H1 (cell line): Measurements from ENCODE around the gene CDKN1B. TPM values are rescaled to one million over a fixed set of nuclear protein-coding genes. Genes with fewer than 3 reads are reported as not detected.

Experiments used
- CTCF ChIA-PET: fragments of 300-600 bp; sonication (Branson Sonifier 250); formaldehyde crosslinking; loops from one replicate; lab custom pipeline; 2021; ENCODE audit not compliant: partially characterized antibody; lab: Charles Lee
- POLR2A ChIA-PET: fragments of 300-600 bp; sonication (Branson Sonifier 250); formaldehyde crosslinking; loops from one replicate; lab custom pipeline; 2021; ENCODE audit warnings: inconsistent platforms; ENCODE audit not compliant: partially characterized antibody; lab: Charles Lee
- DNase-seq, 2 experiments: peaks; one replicate each; pipeline versions ENCODE4 v3.0.0 to v3.0.0-alpha.2; 2010 to 2022; ENCODE audit warnings: low spot score in 2 of 2, low read depth in 1 of 2, mixed read lengths in 1 of 2
- FAIRE-seq: peaks from 2 replicates; lab custom pipeline; 2011; peaks lifted over from hg19 to GRCh38; lab: Jason Lieb, UNC
- H2AFZ ChIP-seq: 2 replicates; pipeline ENCODE4 v1.8.1; 2012; ENCODE audit warnings: low read length, inconsistent platforms
- H2AK5ac ChIP-seq: 2 replicates; pipeline ENCODE4 v1.6.1; 2013; ENCODE audit warnings: low read depth, low read length
- H2BK120ac ChIP-seq: replicated peaks from 2 replicates; pipeline ENCODE3; 2013; ENCODE audit warnings: low read depth, low read length, inconsistent platforms
- H2BK12ac ChIP-seq: 2 replicates; pipeline ENCODE4 v1.6.1; 2013; ENCODE audit warnings: low read depth, low read length
- H2BK15ac ChIP-seq: 2 replicates; pipeline ENCODE4 v1.6.1; 2013; ENCODE audit warnings: low read length
- H2BK20ac ChIP-seq: 2 replicates; pipeline ENCODE4 v1.6.1; 2013; ENCODE audit warnings: low read length
- H2BK5ac ChIP-seq: 2 replicates; pipeline ENCODE4 v1.6.1; 2013; ENCODE audit warnings: low read depth, low read length
- H3K14ac ChIP-seq: 2 replicates; pipeline ENCODE4 v1.6.1; 2013; ENCODE audit warnings: inconsistent platforms; ENCODE audit not compliant: insufficient read length
- H3K18ac ChIP-seq: 2 replicates; pipeline ENCODE4 v1.6.1; 2013; ENCODE audit warnings: low read length; ENCODE audit errors: extremely low read depth
- H3K23ac ChIP-seq: 2 replicates; pipeline ENCODE4 v1.6.1; 2013; ENCODE audit warnings: inconsistent platforms; ENCODE audit not compliant: insufficient read length
- H3K23me2 ChIP-seq: 2 replicates; pipeline ENCODE4 v1.6.1; 2013; ENCODE audit warnings: low read depth, low read length
- H3K27ac ChIP-seq: 2 replicates; pipeline ENCODE4 v1.6.1; 2011; ENCODE audit warnings: low read depth, low read length, inconsistent platforms
- H3K27me3 ChIP-seq, 4 experiments: replicated peaks in 1 of 4; 1 replicate in 1 of 4; 2 replicates in 3 of 4; pipeline versions ENCODE4 v1.6.1 to v1.8.1; 2011 to 2013; ENCODE audit warnings: low read length in 3 of 4, mild to moderate bottlenecking in 3 of 4, inconsistent platforms in 2 of 4, mixed read lengths in 2 of 4, moderate library complexity in 1 of 4; ENCODE audit not compliant: control insufficient read depth in 3 of 4, insufficient read depth in 3 of 4; ENCODE audit errors: extremely low read depth in 1 of 4
- H3K36me3 ChIP-seq, 4 experiments: 2 replicates each; pipeline versions ENCODE4 v1.6.1 to v1.8.1; 2011 to 2013; ENCODE audit warnings: mild to moderate bottlenecking in 4 of 4, low read length in 3 of 4, moderate library complexity in 2 of 4, control low read depth in 1 of 4, inconsistent platforms in 1 of 4; ENCODE audit not compliant: insufficient read depth in 4 of 4, control insufficient read depth in 2 of 4
- H3K4ac ChIP-seq: replicated peaks from 2 replicates; pipeline ENCODE3; 2013; ENCODE audit warnings: low read length, low read depth, mixed read lengths, inconsistent platforms; ENCODE audit not compliant: insufficient read length
- H3K4me1 ChIP-seq, 4 experiments: replicated peaks in 1 of 4; 1 replicate in 1 of 4; 2 replicates in 3 of 4; pipeline versions ENCODE4 v1.6.1 to v1.8.1; 2011 to 2013; ENCODE audit warnings: low read length in 3 of 4, inconsistent platforms in 2 of 4, mixed read lengths in 1 of 4; ENCODE audit not compliant: insufficient read depth in 4 of 4, control insufficient read depth in 3 of 4
- H3K4me2 ChIP-seq, 2 experiments: 2 replicates each; pipeline versions ENCODE4 v1.6.1 to v1.8.1; 2011 to 2013; ENCODE audit warnings: low read depth in 2 of 2, low read length in 2 of 2, control low read depth in 1 of 2, inconsistent platforms in 1 of 2, mild to moderate bottlenecking in 1 of 2; ENCODE audit not compliant: insufficient read depth in 1 of 2
- H3K4me3 ChIP-seq, 4 experiments: fragments of 200-600, 300-600 bp in 1 of 4; sonication (generic), shearing (Covaris generic), sonication (Bioruptor Twin) in 1 of 4; 2 replicates each; pipeline versions ENCODE4 v1.5.1 to v1.8.1; 2011 to 2016; ENCODE audit warnings: low read length in 4 of 4, low read depth in 3 of 4, control low read depth in 2 of 4, inconsistent platforms in 2 of 4, mild to moderate bottlenecking in 2 of 4, mixed read lengths in 1 of 4, moderate library complexity in 1 of 4; ENCODE audit not compliant: insufficient read depth in 2 of 4; ENCODE audit errors: extremely low read depth in 1 of 4
- H3K56ac ChIP-seq: replicated peaks from 2 replicates; pipeline ENCODE3; 2013; ENCODE audit warnings: low read depth, mild to moderate bottlenecking, mixed read lengths, low read length, inconsistent platforms; ENCODE audit not compliant: insufficient read length
- H3K79me1 ChIP-seq: 2 replicates; pipeline ENCODE4 v1.6.1; 2013; ENCODE audit warnings: low read depth, low read length, control low read depth
- H3K79me2 ChIP-seq, 2 experiments: 2 replicates each; pipeline versions ENCODE4 v1.6.1 to v1.8.1; 2012 to 2013; ENCODE audit warnings: low read length in 2 of 2, mild to moderate bottlenecking in 2 of 2, inconsistent platforms in 1 of 2; ENCODE audit not compliant: insufficient read depth in 2 of 2, control insufficient read depth in 1 of 2
- H3K9ac ChIP-seq, 4 experiments: replicated peaks in 1 of 4; 1 replicate in 1 of 4; 2 replicates in 3 of 4; pipeline versions ENCODE4 v1.6.1 to v1.8.1; 2011 to 2013; ENCODE audit warnings: low read depth in 3 of 4, low read length in 3 of 4, control low read depth in 2 of 4, mild to moderate bottlenecking in 2 of 4, moderate library complexity in 2 of 4, inconsistent platforms in 1 of 4; ENCODE audit errors: extremely low read depth in 1 of 4
- H3K9me3 ChIP-seq, 2 experiments: 2 replicates each; pipeline versions ENCODE4 v1.6.1 to v1.8.1; 2012 to 2013; ENCODE audit warnings: mild to moderate bottlenecking in 2 of 2, moderate library complexity in 2 of 2, control low read depth in 1 of 2, inconsistent platforms in 1 of 2, low read depth in 1 of 2, low read length in 1 of 2, mixed read lengths in 1 of 2; ENCODE audit not compliant: insufficient read depth in 2 of 2
- H4K20me1 ChIP-seq, 2 experiments: replicated peaks in 1 of 2; 2 replicates each; pipeline versions ENCODE3 to v1.8.1; 2011 to 2013; ENCODE audit warnings: inconsistent platforms in 2 of 2, low read length in 2 of 2, mild to moderate bottlenecking in 1 of 2; ENCODE audit not compliant: insufficient read depth in 2 of 2, control insufficient read depth in 1 of 2
- H4K5ac ChIP-seq: 2 replicates; pipeline ENCODE4 v1.6.1; 2013; ENCODE audit warnings: low read length, low read depth, mixed read lengths, inconsistent platforms; ENCODE audit not compliant: insufficient read length
- H4K8ac ChIP-seq: 2 replicates; pipeline ENCODE4 v1.8.0; 2013; ENCODE audit warnings: mild to moderate bottlenecking, moderate library complexity, low read length, inconsistent platforms; ENCODE audit not compliant: insufficient read depth; ENCODE audit errors: extremely low read depth
- H4K91ac ChIP-seq: replicated peaks from 2 replicates; pipeline ENCODE3; 2013; ENCODE audit warnings: low read length, mixed read lengths, inconsistent platforms; ENCODE audit not compliant: insufficient read length
- BACH1 ChIP-seq: IDR thresholded peaks from 2 replicates; pipeline ENCODE4 v1.6.1; 2012; ENCODE audit warnings: low read length, improper control_type of control experiment
- CBX5 ChIP-seq: fragments of 300-800, 300-1000 bp; sonication (generic); IDR thresholded peaks from 2 replicates; pipeline ENCODE4 v1.7.1; 2016; ENCODE audit warnings: antibody characterized with exemption, low read length, low read depth
- CBX8 ChIP-seq: fragments of 300-800, 300-1000 bp; sonication (generic); IDR thresholded peaks from 2 replicates; pipeline ENCODE4 v1.7.1; 2016; ENCODE audit warnings: low read depth, low read length, borderline replicate concordance
- CEBPB ChIP-seq: IDR thresholded peaks from 2 replicates; pipeline ENCODE4 v1.6.1; 2012; ENCODE audit warnings: low read depth, low read length
- FOSL1 ChIP-seq: IDR thresholded peaks from 2 replicates; pipeline ENCODE4 v1.6.1; 2011; ENCODE audit warnings: mild to moderate bottlenecking, low read depth, low read length, moderate library complexity; ENCODE audit not compliant: insufficient read depth
- RNF2 ChIP-seq: fragments of 200-900, 300-1000 bp; sonication (generic); IDR thresholded peaks from 2 replicates; pipeline ENCODE4 v1.7.1; 2016; ENCODE audit warnings: borderline replicate concordance, low read depth, mild to moderate bottlenecking, antibody characterized with exemption, low read length; ENCODE audit not compliant: poor library complexity, severe bottlenecking; ENCODE audit errors: missing control alignments
- SIN3A ChIP-seq, 2 experiments: IDR thresholded peaks in 1 of 2; conservative IDR thresholded peaks in 1 of 2; 2 replicates each; pipeline ENCODE4 v1.6.1; 2011 to 2012; ENCODE audit warnings: low read length in 2 of 2, improper control_type of control experiment in 1 of 2, low read depth in 1 of 2, mild to moderate bottlenecking in 1 of 2
- SRF ChIP-seq: IDR thresholded peaks from 2 replicates; pipeline ENCODE4 v1.6.1; 2011; ENCODE audit warnings: mild to moderate bottlenecking, low read depth, low read length, moderate library complexity
- TBP ChIP-seq: IDR thresholded peaks from 2 replicates; pipeline ENCODE4 v1.6.1; 2011; ENCODE audit warnings: low read depth, low read length, improper control_type of control experiment
- YY1 ChIP-seq: IDR thresholded peaks from 2 replicates; pipeline ENCODE4 v1.6.1; 2011; ENCODE audit warnings: low read depth, mild to moderate bottlenecking, low read length
- WGBS, 2 experiments: shearing (Covaris generic) in 1 of 2; methylation state at CpG; one replicate each; pipeline versions ENCODE4 v1.1.6 to v1.1.7; 2013 to 2015; ENCODE audit warnings: low lambda C conversion rate in 2 of 2, mixed read lengths in 2 of 2, inconsistent platforms in 1 of 2, low coverage in 1 of 2, missing lambda C conversion rate in 1 of 2; ENCODE audit not compliant: insufficient replicate concordance in 2 of 2, insufficient coverage in 1 of 2, insufficient read length in 1 of 2; ENCODE audit errors: extremely low coverage in 1 of 2, missing lambda C conversion rate in 1 of 2; 5-methylcytosine and 5-hydroxymethylcytosine counted together
- polyA plus RNA-seq, 7 experiments: library from polyadenylated mRNA; depleted of rRNA in 3 of 7; stranded (reverse) in 5 of 7; unstranded in 2 of 7; fragments of >200 nt in 5 of 7; fragments of 200-250 nt in 2 of 7; gene quantifications; 1 replicate in 5 of 7; 2 replicates in 1 of 7; 4 replicates in 1 of 7; pipeline versions ENCODE4 v1.2.1 to v1.2.3, GENCODE V29; 2011 to 2013; ENCODE audit warnings: missing spikeins in 2 of 7, mixed read lengths in 2 of 7
- total RNA-seq: library from RNA; stranded (reverse); fragmentation: NEBNext Ultra II Directional; extraction: Animal tissue kit (Norgen Biotek cat#: 25700); gene quantifications from 2 replicates; pipeline ENCODE4 v1.2.1, GENCODE V29; 2021

Gene CDKN1B
- total and polyA plus RNA-seq, 2 of the 8 experiments (the other 6 are each of a cell fraction or from before 2014, with no cell fraction given): 6.5 to 27.2 TPM

DNA sequence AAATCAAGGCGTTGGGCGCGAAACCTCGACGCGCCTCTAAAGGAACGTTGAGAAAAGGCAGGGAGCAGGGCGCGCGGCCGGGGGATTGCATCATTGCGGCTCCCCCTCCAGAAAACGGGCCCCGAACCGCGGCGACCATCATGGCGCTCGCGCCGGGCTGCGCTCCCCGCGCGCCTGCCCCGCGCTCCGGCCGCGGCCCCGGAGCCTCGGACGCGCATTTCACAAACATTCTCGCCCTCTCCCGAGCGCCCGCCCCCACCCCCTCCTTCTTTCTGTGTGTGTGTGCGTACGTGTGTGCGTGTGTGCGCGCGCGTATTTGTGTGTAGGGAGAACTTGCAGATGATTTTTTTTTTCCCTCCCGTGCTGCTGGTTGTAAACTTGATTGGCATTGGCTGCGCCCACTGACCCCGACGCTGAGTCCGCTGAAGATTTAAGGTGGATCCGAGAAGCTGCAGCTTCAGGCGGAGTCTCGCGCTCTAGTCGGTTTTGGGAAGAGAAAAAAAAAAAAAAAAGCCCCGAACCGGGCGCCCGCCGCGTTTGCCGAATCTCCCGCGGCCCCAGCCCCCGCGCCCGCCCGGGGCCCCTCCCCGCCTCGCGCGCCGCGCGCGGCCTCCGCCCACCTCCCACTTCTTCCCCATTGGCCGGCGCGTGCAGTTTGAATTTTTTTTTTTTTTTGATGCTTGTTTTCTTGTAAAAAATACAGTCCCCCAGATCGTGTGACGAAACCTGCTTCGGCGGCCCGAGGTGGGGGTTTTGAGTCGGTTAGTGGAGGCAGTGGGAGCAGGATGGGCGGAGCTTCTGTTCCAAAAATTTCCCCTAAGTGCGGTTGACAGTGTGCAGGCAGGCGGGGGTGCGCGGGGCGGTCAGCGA lies 8.2 kb downstream of the CDKN1B start:
- H3K79me2 ChIP-seq: peaks cover 0 to 4% of the 10 kb centered on the region in 2 experiments; a peak in 1 of 4 replicates
- TF ChIP-seq RNF2: no peak
- TF ChIP-seq CEBPB: peak; percentile 97
- peak in 1 of 2 experiments; percentile 59; a peak in 2 of 4 replicates for TF ChIP-seq SIN3A (conservative IDR thresholded peaks at IDR 0.05 in 1 of 2, IDR thresholded peaks at IDR 0.05 in 1 of 2; ENCODE audit: low read depth in 1 of 2, low read length in 2 of 2)
- TF ChIP-seq CBX5: no peak
- TF ChIP-seq TBP: peak; percentile 69
- TF ChIP-seq CBX8: no peak
- 0 out of 2 replicates have a peak, but pooled peaks have one; percentile 49 for TF ChIP-seq FOSL1
- peak; percentile 90 for TF ChIP-seq YY1
- TF ChIP-seq BACH1: peak; percentile 4; the same call in 1 of the 2 replicates
- TF ChIP-seq SRF: 0 out of 2 replicates have a peak, but pooled peaks have one; percentile 1

More for the DNA sequence above, 8.2 kb downstream of the CDKN1B start:
- Histone ChIP-seq H3K4me2 (peak overlapping the region; percentile 67 to 95), H3K23me2 (peaks cover 13% of the 10 kb centered on the region; the same call in 1 of the 2 replicates), H3K27me3 (peaks cover 0 to 2% (median 0%) of the 10 kb centered on the region in 4 experiments; a peak in 1 of 7 replicates), H3K14ac (no peak overlapping the region), H2BK15ac (no peak overlapping the region), H4K5ac (peak overlapping the region; percentile 98), H3K4me1 (peaks cover 0 to 8% (median 0%) of the 10 kb centered on the region in 4 experiments; a peak in 4 of 7 replicates), H2AK5ac (no peak overlapping the region), H3K9me3 (no peaks in the 10 kb centered on the region), H2BK5ac (peak overlapping the region; percentile 95), H4K20me1 (no peaks in the 10 kb centered on the region), H3K23ac (no peak overlapping the region), H3K79me1 (no peaks in the 10 kb centered on the region), H2BK12ac (0 out of 2 replicates have a peak overlapping the region, but pooled peaks have one; percentile 39), H3K18ac (peak overlapping the region; percentile 96), H2BK20ac (no peak overlapping the region), H2AFZ (peak overlapping the region; percentile 77; the same call in 1 of the 2 replicates), H3K4me3 (peak overlapping the region; percentile 74 to 98 (median 88)), H3K4ac (no peak overlapping the region), H4K8ac (peak overlapping the region; percentile 97), H3K36me3 (peaks cover 0 to 24% (median 8%) of the 10 kb centered on the region in 4 experiments; a peak in 5 of 8 replicates), H2BK120ac (peak overlapping the region; percentile 64), H3K27ac (peak overlapping the region; percentile 88), H4K91ac (peak overlapping the region; percentile 96), H3K9ac (peak overlapping the region; percentile 72 to 83 (median 79)), H3K56ac (peak overlapping the region; percentile 86)
- no peak for FAIRE-seq
- DNase-seq: peak in 1 of 2 experiments; percentile 86
- ChIA-PET CTCF (interaction anchor here (0.6 to 3.8 kb wide), 3 partner anchors 9 to 58 kb away, joined by 3 to 23 read pairs (median 4); no protein-coding TSS in a partner anchor), POLR2A (interaction anchor here (0.6 to 4.5 kb wide), 20 partner anchors 10 to 459 kb away, joined by 3 to 51 read pairs (median 4); partner anchors contain the start of genes BORCS5 and LRP6)
- WGBS, 2 experiments: 3% methylated on average over 29 of the region's 93 CpGs; no CpG with 5 or more reads in 1 of the 2 experiments
